ENCODE data around the gene SPAG7.
"Not testable (repeated sequence)": the region's sequence is repeated elsewhere in the genome, so short reads cannot be mapped to it uniquely, and the experiment has no call there.

Gene SPAG7

GRCh38 chr17:4935650-4936049 is 32.0 kb downstream of the SPAG7 start:
- no peak for DNase-seq

- peak; percentile 18 for DNase-seq
Measured at GRCh38 chr17:4934173-4934979, 33.2 kb downstream of the SPAG7 start.

GRCh38 chr17:4933646-4934045 is 34.0 kb downstream of the SPAG7 start:
- DNase-seq = no peak

- no peak for DNase-seq
Measured at GRCh38 chr17:4932756-4933155, 34.9 kb downstream of the SPAG7 start.

- DNase-seq = no peak
Measured at GRCh38 chr17:4931963-4932362, 35.7 kb downstream of the SPAG7 start, which contains the start of gene GP1BA. TSS of gene GP1BA (plus strand) at chr17:4932277. CDS start at chr17:4932605, 328 bp downstream.

- no peak for DNase-seq
Measured at GRCh38 chr17:4928881-4929280, 38.7 kb downstream of the SPAG7 start.

GRCh38 chr17:4926577-4927335 is 40.9 kb downstream of the SPAG7 start:
- DNase-seq = not testable (repeated sequence)

GRCh38 chr17:4921320-4921719 is 46.3 kb downstream of the SPAG7 start:
- DNase-seq = no peak

- DNase-seq = no peak
Measured at GRCh38 chr17:4920351-4921048, 47.1 kb downstream of the SPAG7 start.

- no peak for DNase-seq
Measured at GRCh38 chr17:4919511-4920047, 48.0 kb downstream of the SPAG7 start.

- DNase-seq = not testable (repeated sequence)
Measured at GRCh38 chr17:4914551-4914950, 53.1 kb downstream of the SPAG7 start.

- DNase-seq = no peak
Measured at GRCh38 chr17:4913994-4914393, 53.6 kb downstream of the SPAG7 start.

Data from NK-92 treated with Interleukin-12 subunit alpha and Interleukin-12 subunit beta, amount 100 ng/mL, for 24 hours (cell line).